ENCODE results near the gene ST6GALNAC5. TPM values are rescaled to one million over a fixed set of nuclear protein-coding genes. Genes with fewer than 3 reads are reported as not detected.

The ST6GALNAC5 gene
- total RNA-seq, 1 experiment from 2014 or later: 0.24 TPM

- POLR2A ChIA-PET (ENCODE audit: unreplicated experiment): no interaction called here
Measured at GRCh38 chr1:77048615-77049005, 181.3 kb downstream of the ST6GALNAC5 start.

GRCh38 chr1:77051425-77051824 lies 184.1 kb downstream of the ST6GALNAC5 start:
- ChIA-PET CTCF (no interaction called here), POLR2A (ENCODE audit: unreplicated experiment) (no interaction called here)
- BruUV-seq (replicated peaks): no TSS peak
- no peaks in the 10 kb centered on the region for H3F3A ChIP-seq (ENCODE audit: insufficient read depth, low read depth)
- H3K9me2 ChIP-seq (ENCODE audit: insufficient read depth): no peaks in the 10 kb centered on the region
- no peaks in the 10 kb centered on the region for H4K20me1 ChIP-seq (ENCODE audit: insufficient read depth)
- H3K27me3 ChIP-seq (ENCODE audit: insufficient read depth, low read depth): no peaks in the 10 kb centered on the region
- no peak overlapping the region for H3K4me2 ChIP-seq
- H3K36me3 ChIP-seq (ENCODE audit: low read depth): no peaks in the 10 kb centered on the region
- no peak overlapping the region for H3K27ac ChIP-seq
- no peak overlapping the region for H3K4me3 ChIP-seq
- peaks cover 7% of the 10 kb centered on the region; the same call in 1 of the 2 replicates for H3K4me1 ChIP-seq (replicated peaks; ENCODE audit: insufficient read depth)
- H3K9me3 ChIP-seq (ENCODE audit: insufficient read depth, low read depth): no peaks in the 10 kb centered on the region
- no peak for TF ChIP-seq EZH2 (IDR thresholded peaks at IDR 0.05; ENCODE audit: low read depth)
- TF ChIP-seq CTCF (conservative IDR thresholded peaks at IDR 0.05): no peak
- DNase-seq: no peak
- intact Hi-C loops (cut with micrococcal nuclease; ENCODE audit: unreplicated experiment): no loop called here
- H2AFZ ChIP-seq: no peak overlapping the region
- no peaks in the 10 kb centered on the region for H3K79me2 ChIP-seq (ENCODE audit: low read depth)

More at GRCh38 chr1:77048615-77049005, 181.3 kb downstream of the ST6GALNAC5 start:
- peak in 1 of 2 experiments; percentile 56 for DNase-seq
- Histone ChIP-seq H3F3A (ENCODE audit: insufficient read depth, low read depth) (no peaks in the 10 kb centered on the region), H3K9me3 (ENCODE audit: insufficient read depth, low read depth) (no peaks in the 10 kb centered on the region), H3K79me2 (ENCODE audit: low read depth) (no peaks in the 10 kb centered on the region), H2AFZ (0 out of 2 replicates have a peak overlapping the region, but pooled peaks have one; percentile 40), H3K4me2 (no peak overlapping the region), H3K27ac (0 out of 2 replicates have a peak overlapping the region, but pooled peaks have one; percentile 4), H3K4me3 (no peak overlapping the region), H3K36me3 (ENCODE audit: low read depth) (no peaks in the 10 kb centered on the region), H3K27me3 (ENCODE audit: insufficient read depth, low read depth) (no peaks in the 10 kb centered on the region), H3K4me1 (replicated peaks; ENCODE audit: insufficient read depth) (peaks cover 7% of the 10 kb centered on the region; the same call in 1 of the 2 replicates), H4K20me1 (ENCODE audit: insufficient read depth) (no peaks in the 10 kb centered on the region), H3K9me2 (ENCODE audit: insufficient read depth) (no peaks in the 10 kb centered on the region)
- intact Hi-C loops (cut with micrococcal nuclease; ENCODE audit: unreplicated experiment): no loop called here
- CTCF ChIA-PET: no interaction called here
- no TSS peak for BruUV-seq (replicated peaks)
- TF ChIP-seq EZH2 (IDR thresholded peaks at IDR 0.05; ENCODE audit: low read depth) (no peak), CTCF (conservative IDR thresholded peaks at IDR 0.05) (no peak)

- no peak overlapping the region for H3K4me3 ChIP-seq
- no peak for TF ChIP-seq EZH2 (IDR thresholded peaks at IDR 0.05; ENCODE audit: low read depth)
- TF ChIP-seq CTCF (conservative IDR thresholded peaks at IDR 0.05): no peak
- no TSS peak for BruUV-seq (replicated peaks)
- no peaks in the 10 kb centered on the region for H3K27me3 ChIP-seq (ENCODE audit: insufficient read depth, low read depth)
- DNase-seq: no peak
- no peaks in the 10 kb centered on the region for H3F3A ChIP-seq (ENCODE audit: insufficient read depth, low read depth)
- H3K9me2 ChIP-seq (ENCODE audit: insufficient read depth): no peaks in the 10 kb centered on the region
- no peak overlapping the region for H2AFZ ChIP-seq
- no peaks in the 10 kb centered on the region for H4K20me1 ChIP-seq (ENCODE audit: insufficient read depth)
- no peak overlapping the region for H3K4me2 ChIP-seq
- ChIA-PET CTCF (no interaction called here), POLR2A (ENCODE audit: unreplicated experiment) (interaction anchor here (0.6 kb wide), 2 partner anchors 26 to 1121 kb away, joined by 3 read pairs; no protein-coding TSS in a partner anchor)
- no peaks in the 10 kb centered on the region for H3K79me2 ChIP-seq (ENCODE audit: low read depth)
- H3K27ac ChIP-seq: no peak overlapping the region
- H3K9me3 ChIP-seq (ENCODE audit: insufficient read depth, low read depth): peaks cover 3% of the 10 kb centered on the region; the same call in 1 of the 2 replicates
- H3K4me1 ChIP-seq (replicated peaks; ENCODE audit: insufficient read depth): no peaks in the 10 kb centered on the region
- H3K36me3 ChIP-seq (ENCODE audit: low read depth): no peaks in the 10 kb centered on the region
- intact Hi-C loops (cut with micrococcal nuclease; ENCODE audit: unreplicated experiment): no loop called here
Measured at GRCh38 chr1:77056525-77056924, 189.2 kb downstream of the ST6GALNAC5 start.
